Esophagus (tissue), 2 donors: ENCODE measurements around the gene FRAS1. TPM values are rescaled to one million over a fixed set of nuclear protein-coding genes. Genes with fewer than 3 reads are reported as not detected.
"Not testable (repeated sequence)": the region's sequence is repeated elsewhere in the genome, so short reads cannot be mapped to it uniquely, and the experiment has no call there.

ENCODE experiments used
- H3K27ac ChIP-seq, 2 donors: one replicate each; pipeline ENCODE4 v1.5.1; 2013; ENCODE audit warnings: low read depth in 2 of 2, mild to moderate bottlenecking in 2 of 2, inconsistent platforms in 1 of 2, low read length in 1 of 2, moderate library complexity in 1 of 2
- H3K27me3 ChIP-seq, 2 donors: one replicate each; pipeline ENCODE4 v1.6.1; 2013; ENCODE audit warnings: low read length in 2 of 2, control low read depth in 1 of 2, mild to moderate bottlenecking in 1 of 2; ENCODE audit not compliant: insufficient read depth in 2 of 2, control insufficient read depth in 1 of 2
- H3K36me3 ChIP-seq, 2 donors: one replicate each; pipeline ENCODE4 v1.6.1; 2013; ENCODE audit warnings: low read length in 1 of 2; ENCODE audit not compliant: control insufficient read depth in 2 of 2, insufficient read depth in 2 of 2
- H3K4me1 ChIP-seq, 2 donors: one replicate each; pipeline ENCODE4 v1.6.1; 2013; ENCODE audit warnings: low read length in 1 of 2; ENCODE audit not compliant: control insufficient read depth in 2 of 2, insufficient read depth in 2 of 2
- H3K4me3 ChIP-seq, 2 donors: one replicate each; pipeline ENCODE4 v1.5.1; 2013; ENCODE audit warnings: low read length in 2 of 2, mild to moderate bottlenecking in 2 of 2, low read depth in 1 of 2, moderate library complexity in 1 of 2
- H3K9me3 ChIP-seq, 2 donors: one replicate each; pipeline ENCODE4 v1.6.1; 2013; ENCODE audit warnings: mild to moderate bottlenecking in 2 of 2, low read depth in 1 of 2, low read length in 1 of 2, moderate library complexity in 1 of 2; ENCODE audit not compliant: control insufficient read depth in 2 of 2, insufficient read depth in 1 of 2
- WGBS, 2 donors: extraction: QIAGEN DNeasy Blood & Tissue Kit; methylation state at CpG; one replicate each; pipeline ENCODE4 v1.1.7; 2013; 5-methylcytosine and 5-hydroxymethylcytosine counted together
- polyA plus RNA-seq, 2 donors: library from polyadenylated mRNA; stranded (reverse); fragments of 200-250 nt; gene quantifications; one replicate each; pipeline ENCODE4 v1.2.3, GENCODE V29; 2013
- donor health status: healthy with polysubstance abuse.
- donor health status: Bipolar disorder and iron deficiency.

Gene FRAS1, protein sequence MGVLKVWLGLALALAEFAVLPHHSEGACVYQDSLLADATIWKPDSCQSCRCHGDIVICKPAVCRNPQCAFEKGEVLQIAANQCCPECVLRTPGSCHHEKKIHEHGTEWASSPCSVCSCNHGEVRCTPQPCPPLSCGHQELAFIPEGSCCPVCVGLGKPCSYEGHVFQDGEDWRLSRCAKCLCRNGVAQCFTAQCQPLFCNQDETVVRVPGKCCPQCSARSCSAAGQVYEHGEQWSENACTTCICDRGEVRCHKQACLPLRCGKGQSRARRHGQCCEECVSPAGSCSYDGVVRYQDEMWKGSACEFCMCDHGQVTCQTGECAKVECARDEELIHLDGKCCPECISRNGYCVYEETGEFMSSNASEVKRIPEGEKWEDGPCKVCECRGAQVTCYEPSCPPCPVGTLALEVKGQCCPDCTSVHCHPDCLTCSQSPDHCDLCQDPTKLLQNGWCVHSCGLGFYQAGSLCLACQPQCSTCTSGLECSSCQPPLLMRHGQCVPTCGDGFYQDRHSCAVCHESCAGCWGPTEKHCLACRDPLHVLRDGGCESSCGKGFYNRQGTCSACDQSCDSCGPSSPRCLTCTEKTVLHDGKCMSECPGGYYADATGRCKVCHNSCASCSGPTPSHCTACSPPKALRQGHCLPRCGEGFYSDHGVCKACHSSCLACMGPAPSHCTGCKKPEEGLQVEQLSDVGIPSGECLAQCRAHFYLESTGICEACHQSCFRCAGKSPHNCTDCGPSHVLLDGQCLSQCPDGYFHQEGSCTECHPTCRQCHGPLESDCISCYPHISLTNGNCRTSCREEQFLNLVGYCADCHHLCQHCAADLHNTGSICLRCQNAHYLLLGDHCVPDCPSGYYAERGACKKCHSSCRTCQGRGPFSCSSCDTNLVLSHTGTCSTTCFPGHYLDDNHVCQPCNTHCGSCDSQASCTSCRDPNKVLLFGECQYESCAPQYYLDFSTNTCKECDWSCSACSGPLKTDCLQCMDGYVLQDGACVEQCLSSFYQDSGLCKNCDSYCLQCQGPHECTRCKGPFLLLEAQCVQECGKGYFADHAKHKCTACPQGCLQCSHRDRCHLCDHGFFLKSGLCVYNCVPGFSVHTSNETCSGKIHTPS (N-terminal part only)
- polyA plus RNA-seq = 1 to 10 TPM in 1 of 2 donors, under 1 TPM in 1; 0.60 to 1.6 TPM

DNA sequence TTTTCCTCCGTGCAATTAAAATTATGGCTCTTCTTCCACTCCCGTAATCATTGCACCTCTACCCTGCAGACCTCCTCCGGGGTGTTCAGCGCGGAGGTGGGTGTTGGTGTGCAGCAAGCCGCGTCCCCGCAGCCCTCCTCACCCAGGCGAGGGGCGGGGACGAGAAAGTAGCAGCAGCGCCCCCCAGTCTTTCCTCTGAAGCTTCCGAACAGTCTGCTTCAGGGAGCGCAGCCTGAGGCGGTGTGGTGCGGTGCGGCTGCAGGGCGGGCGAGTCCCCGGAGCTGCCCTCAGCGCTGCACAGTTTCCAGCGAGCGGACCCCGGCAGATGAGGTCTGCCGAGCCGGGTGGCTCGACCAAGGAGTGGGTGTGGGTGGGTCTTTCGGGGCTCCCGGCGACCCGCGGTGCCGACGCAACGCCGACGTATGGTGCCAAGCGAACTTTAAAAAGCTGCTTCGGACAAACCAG is at the start of gene FRAS1:
FRAS1 (plus strand) TSS at position 189 of the 465 bp plus-strand sequence. CDS start 687 bp downstream, outside the sequence.
- Histone ChIP-seq H3K27me3 (no peaks in the 10 kb centered on the region), H3K4me3 (peak within 1 kb of the TSS; percentile 54 to 56)

DNA sequence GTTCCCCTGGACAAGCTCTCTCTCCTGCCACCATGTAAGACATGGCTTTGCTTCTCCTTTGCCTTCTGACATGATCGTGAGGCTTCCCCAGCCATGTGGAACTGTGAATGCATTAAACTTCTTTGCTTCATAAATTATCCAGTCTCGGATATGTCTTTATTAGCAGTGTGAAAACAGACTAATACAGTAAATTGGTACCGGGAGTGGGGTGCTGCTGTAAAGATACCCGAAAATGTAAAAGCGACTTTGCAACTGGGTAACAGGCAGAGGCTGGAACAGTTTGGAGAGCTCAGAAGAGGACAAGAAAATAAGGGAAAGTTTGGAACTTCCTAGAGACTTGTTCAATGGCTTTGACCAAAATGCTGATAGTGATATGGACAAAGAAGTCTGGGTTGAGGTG is 46.1 kb upstream of the FRAS1 start:
- H3K9me3 ChIP-seq, H3K27me3 ChIP-seq, H3K4me1 ChIP-seq, H3K27ac ChIP-seq, H3K4me3 ChIP-seq, H3K36me3 ChIP-seq: not testable (repeated sequence)
- WGBS, 2 donors = 88 to 98% methylated on average over 5 of the region's 5 CpGs

More for the DNA sequence above, at the start of gene FRAS1:
- Histone ChIP-seq H3K4me1 (peaks cover 5 to 7% of the 10 kb centered on the region in 2 donors), H3K9me3 (no peaks in the 10 kb centered on the region), H3K27ac (peak within 1 kb of the TSS; percentile 67 to 70), H3K36me3 (no peaks in the 10 kb centered on the region)
- 1 to 2% methylated on average over 39 of the region's 39 CpGs for WGBS, 2 donors

DNA sequence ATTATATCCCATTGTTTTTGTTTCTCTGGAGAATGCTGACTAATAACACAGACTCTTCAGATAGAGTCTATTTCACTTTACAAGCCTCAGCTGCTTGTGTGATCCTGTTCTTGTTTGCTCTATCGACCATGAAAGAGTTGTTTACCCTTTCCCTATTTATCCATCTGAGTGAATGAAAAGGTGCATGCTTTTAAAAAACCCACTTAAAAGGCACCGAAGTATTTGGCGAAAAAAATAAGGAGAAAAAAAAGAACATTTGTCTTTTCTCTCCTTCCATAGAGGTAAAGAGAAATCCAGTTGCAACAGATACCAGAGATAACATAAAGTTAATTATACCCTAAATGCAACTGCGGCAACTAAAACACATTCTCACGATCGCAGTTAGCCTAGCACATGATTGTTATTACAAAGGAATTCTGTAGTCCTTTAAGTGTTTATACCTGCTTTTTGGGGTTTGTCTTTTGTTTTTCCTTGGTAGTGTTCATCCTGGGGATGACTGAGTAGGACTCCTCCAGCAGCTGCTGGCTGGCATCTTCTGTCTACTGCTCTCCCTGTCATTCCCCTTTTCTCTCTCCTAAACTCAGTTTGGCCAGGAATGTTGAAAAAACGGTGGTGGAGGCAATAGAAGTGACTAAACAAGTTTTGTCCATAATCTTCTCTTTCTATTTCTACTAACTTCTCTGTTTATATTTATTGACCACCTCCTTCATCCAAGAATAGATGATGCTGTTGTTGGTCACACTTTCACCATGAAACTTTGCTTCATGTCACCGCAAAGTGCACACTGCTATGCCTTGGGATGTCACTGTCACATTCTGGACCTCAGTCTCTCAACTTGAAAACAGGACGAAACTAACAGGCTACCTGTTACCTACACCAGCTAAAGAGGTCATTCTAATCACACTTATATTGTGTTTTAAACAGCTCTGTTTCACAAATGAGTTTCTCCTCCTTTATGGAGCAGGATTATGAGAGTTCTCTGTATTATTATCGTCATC is 41.9 kb upstream of the FRAS1 start:
- 57 to 64% methylated on average over 10 of the region's 10 CpGs for WGBS, 2 donors
- Histone ChIP-seq H3K4me3 (no peak overlapping the region), H3K9me3 (no peaks in the 10 kb centered on the region), H3K27me3 (no peaks in the 10 kb centered on the region), H3K27ac (no peak overlapping the region), H3K36me3 (no peaks in the 10 kb centered on the region), H3K4me1 (no peaks in the 10 kb centered on the region)

DNA sequence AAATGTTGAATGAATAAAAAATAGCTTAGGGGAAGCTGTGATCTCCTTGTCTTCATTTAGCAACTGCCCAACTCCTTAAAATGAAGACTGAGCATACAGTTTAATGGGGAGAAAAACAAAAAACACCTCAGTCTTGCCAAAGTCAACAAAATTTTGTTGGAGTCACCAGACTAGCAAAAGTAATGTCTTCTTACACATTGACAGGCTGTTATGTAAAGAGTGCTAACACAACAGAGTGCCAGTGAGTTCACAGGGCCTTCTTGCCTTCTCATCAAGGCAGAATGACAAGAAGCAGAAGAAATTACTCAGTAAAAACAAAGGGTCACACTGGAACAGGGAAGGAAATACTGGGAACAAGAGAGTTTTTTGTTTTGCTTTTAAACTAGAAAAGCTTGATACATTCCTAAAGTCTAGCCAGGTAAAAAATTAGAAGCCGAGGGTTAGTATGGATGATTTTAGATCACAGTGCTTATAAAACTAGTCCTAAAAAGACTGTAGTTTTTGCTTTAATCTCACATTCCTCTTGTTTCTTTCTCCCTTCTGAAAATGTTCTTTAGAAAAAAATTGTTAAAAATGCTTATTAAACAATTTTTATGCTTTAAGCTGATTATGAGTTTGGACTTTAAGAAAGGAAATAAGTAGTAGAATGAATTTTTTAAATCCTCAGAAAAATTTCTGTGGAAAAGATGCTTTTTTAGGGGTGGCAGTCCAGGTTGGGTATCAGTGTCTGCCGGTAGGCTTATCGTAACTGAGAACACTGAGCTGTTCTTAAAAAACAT is 38.7 kb upstream of the FRAS1 start:
- no peaks in the 10 kb centered on the region for H3K4me1 ChIP-seq
- H3K9me3 ChIP-seq = no peaks in the 10 kb centered on the region
- no peak overlapping the region for H3K27ac ChIP-seq
- H3K36me3 ChIP-seq = no peaks in the 10 kb centered on the region
- H3K27me3 ChIP-seq = no peaks in the 10 kb centered on the region
- no peak overlapping the region for H3K4me3 ChIP-seq
- 86 to 99% methylated on average over 3 of the region's 3 CpGs for WGBS, 2 donors

DNA sequence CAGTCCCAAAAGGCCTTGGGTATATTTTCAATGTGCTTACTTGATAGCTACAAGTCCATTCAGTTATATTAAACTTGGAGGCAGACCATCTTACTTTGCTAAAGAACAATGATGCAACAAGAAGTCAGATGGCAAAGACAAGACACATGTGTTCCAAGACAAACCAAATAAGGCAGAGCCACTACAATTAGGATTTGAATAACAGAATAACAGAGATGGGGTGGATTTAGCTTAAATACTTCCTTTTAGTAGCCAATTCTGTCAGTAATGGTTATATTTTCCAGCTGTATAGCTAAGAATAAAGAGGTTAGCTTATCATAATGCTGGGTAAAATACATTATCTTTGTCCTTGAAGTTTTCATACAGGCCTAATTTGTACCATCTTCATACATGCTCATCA is 37.7 kb upstream of the FRAS1 start:
- Histone ChIP-seq H3K4me3 (no peak overlapping the region), H3K9me3 (no peaks in the 10 kb centered on the region), H3K27me3 (no peaks in the 10 kb centered on the region), H3K27ac (no peak overlapping the region), H3K4me1 (no peaks in the 10 kb centered on the region), H3K36me3 (no peaks in the 10 kb centered on the region)

DNA sequence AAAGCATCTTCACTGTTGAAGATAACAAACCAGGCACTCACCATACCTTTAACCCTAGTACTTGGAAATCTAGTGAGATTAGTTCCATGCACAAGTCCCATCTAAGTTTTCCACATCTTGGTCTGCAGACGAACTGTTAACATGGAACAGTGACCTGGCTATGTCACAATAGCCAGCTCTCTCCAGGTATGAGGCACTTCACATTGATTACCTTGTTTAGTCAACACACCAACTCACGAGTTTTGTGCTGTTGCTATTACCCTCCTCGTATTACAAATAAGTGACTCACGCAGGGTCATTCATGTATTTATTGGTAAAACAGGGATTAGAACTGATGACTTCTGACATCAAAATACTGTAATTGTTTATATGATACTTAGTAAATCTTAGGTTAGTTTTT is 36.4 kb upstream of the FRAS1 start:
- no peak overlapping the region for H3K27ac ChIP-seq
- no peaks in the 10 kb centered on the region for H3K27me3 ChIP-seq
- WGBS, 2 donors = 87 to 88% methylated on average over 4 of the region's 4 CpGs

DNA sequence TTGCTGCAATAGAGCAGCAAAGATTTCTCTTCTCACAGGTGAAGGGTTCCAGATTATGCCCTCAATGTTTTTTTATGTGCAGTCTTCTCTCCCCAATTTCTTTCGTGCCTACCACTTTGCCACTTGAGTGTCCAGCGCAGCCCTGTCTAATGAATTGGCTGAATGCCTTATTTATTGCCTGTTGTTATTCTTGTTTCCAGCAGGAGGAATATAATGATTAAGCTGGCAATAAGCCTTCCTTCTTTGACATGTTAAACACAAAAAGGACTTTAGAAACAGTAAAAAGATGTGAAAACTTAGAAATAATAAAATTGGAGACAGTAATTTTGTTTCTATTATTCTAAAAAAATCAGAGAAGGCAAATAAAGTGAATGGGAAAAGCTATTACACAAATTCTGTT is 34.6 kb upstream of the FRAS1 start:
- Histone ChIP-seq H3K4me3 (no peak overlapping the region), H3K4me1 (no peaks in the 10 kb centered on the region), H3K36me3 (no peaks in the 10 kb centered on the region), H3K9me3 (no peaks in the 10 kb centered on the region), H3K27ac (no peak overlapping the region), H3K27me3 (no peaks in the 10 kb centered on the region)
- 71 to 73% methylated on average over 2 of the region's 2 CpGs for WGBS, 2 donors

More for the DNA sequence above, 36.4 kb upstream of the FRAS1 start:
- Histone ChIP-seq H3K36me3 (no peaks in the 10 kb centered on the region), H3K9me3 (no peaks in the 10 kb centered on the region), H3K4me3 (no peak overlapping the region), H3K4me1 (no peaks in the 10 kb centered on the region)

DNA sequence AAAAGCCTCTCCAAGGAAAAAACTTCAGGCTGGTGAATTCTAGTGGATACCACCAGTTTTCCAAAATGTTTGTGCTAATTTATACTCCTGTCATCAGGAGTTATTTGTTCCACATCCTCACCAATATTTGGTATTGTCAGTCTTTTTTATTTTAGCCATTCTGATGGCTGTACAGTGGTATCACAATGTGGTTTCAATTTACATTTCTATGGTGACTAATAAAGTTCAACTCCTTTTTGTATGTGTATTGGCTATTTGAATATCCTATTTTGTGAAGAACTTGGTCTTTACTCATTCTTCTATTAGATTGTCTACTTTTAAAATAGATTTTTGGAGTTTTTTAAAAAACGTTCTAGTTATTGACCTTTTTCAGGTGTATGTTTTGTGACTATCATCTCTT is 33.0 kb upstream of the FRAS1 start:
- Histone ChIP-seq H3K4me3 (no peak overlapping the region), H3K36me3 (no peaks in the 10 kb centered on the region), H3K9me3 (no peaks in the 10 kb centered on the region), H3K27ac (no peak overlapping the region), H3K27me3 (no peaks in the 10 kb centered on the region), H3K4me1 (no peaks in the 10 kb centered on the region)
- WGBS, 2 donors = 46 to 55% methylated on average over 1 of the region's 1 CpG
